RWPE2 (cell line): ENCODE measurements around the gene DBP.

Source experiments
- ATAC-seq: fragments of 200-7000 bp; cut with Tn5 transposase; 3 replicates; pipeline ENCODE4 v1.9.1; 2021; ENCODE audit warnings: low read depth
- DNase-seq: peaks from one replicate; pipeline ENCODE4 v3.0.0-alpha.2; 2020; ENCODE audit warnings: low spot score
- H3K27ac ChIP-seq: fragments of 450-650 bp; 2 replicates; pipeline ENCODE4 v1.5.1; 2017; ENCODE audit warnings: mild to moderate bottlenecking; ENCODE audit not compliant: poor library complexity, severe bottlenecking
- H3K27me3 ChIP-seq: fragments of 250-450 bp; sonication (Bioruptor Pico); 2 replicates; pipeline ENCODE4 v1.5.1; 2021; ENCODE audit warnings: mild to moderate bottlenecking, moderate library complexity; ENCODE audit not compliant: insufficient read depth, poor library complexity, severe bottlenecking
- H3K36me3 ChIP-seq: fragments of 250-450 bp; sonication (Bioruptor Pico); 2 replicates; pipeline ENCODE4 v1.5.1; 2020; ENCODE audit warnings: low read depth, mild to moderate bottlenecking, moderate library complexity
- H3K4me1 ChIP-seq: fragments of 250-450 bp; sonication (Bioruptor Pico); 2 replicates; pipeline ENCODE4 v1.5.1; 2021; ENCODE audit warnings: mild to moderate bottlenecking, moderate library complexity; ENCODE audit not compliant: insufficient read depth, poor library complexity, severe bottlenecking
- H3K4me3 ChIP-seq: fragments of 250-450 bp; sonication (Bioruptor Pico); 2 replicates; pipeline ENCODE4 v1.5.1; 2021; ENCODE audit warnings: mild to moderate bottlenecking, moderate library complexity; ENCODE audit not compliant: severe bottlenecking
- H3K9me3 ChIP-seq: fragments of 250-450 bp; sonication (Bioruptor Pico); 2 replicates; pipeline ENCODE4 v1.5.1; 2021; ENCODE audit warnings: mild to moderate bottlenecking, moderate library complexity; ENCODE audit not compliant: severe bottlenecking
- TF ChIP-seq, protein P1 (sequence below): fragments of 450-650 bp; IDR thresholded peaks from one replicate; pipeline ENCODE4 v1.5.1; 2017; ENCODE audit warnings: mild to moderate bottlenecking, moderate library complexity; ENCODE audit not compliant: poor library complexity, severe bottlenecking

DBP gene

DNA sequence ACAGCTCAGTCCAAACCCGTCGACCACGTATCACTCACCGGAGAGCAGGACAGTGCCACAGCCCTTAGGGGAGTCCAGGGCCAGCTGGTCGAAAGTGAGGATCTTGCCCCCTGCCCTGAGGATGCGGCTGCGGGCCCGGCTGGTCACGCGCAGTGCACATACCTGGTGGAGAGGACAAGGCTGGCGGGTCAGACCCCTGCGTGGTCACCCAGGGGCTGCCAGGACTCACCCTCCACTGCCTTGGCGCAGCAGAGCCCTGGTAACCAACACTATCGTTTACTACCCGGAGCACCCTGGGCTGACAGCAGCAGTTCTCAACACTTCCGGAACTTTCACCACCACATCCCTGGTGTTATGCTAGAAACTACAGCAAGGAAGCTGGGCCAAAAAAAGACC lies 21.1 kb downstream of the DBP start:
- Histone ChIP-seq H3K4me3 (no peak overlapping the region), H3K4me1 (peaks cover 25% of the 10 kb centered on the region), H3K9me3 (no peaks in the 10 kb centered on the region), H3K36me3 (peaks cover 36% of the 10 kb centered on the region), H3K27me3 (no peaks in the 10 kb centered on the region), H3K27ac (peak overlapping the region; percentile 78)
- DNase-seq (no peak), ATAC-seq (no peak)
- TF ChIP-seq, protein P1, sequence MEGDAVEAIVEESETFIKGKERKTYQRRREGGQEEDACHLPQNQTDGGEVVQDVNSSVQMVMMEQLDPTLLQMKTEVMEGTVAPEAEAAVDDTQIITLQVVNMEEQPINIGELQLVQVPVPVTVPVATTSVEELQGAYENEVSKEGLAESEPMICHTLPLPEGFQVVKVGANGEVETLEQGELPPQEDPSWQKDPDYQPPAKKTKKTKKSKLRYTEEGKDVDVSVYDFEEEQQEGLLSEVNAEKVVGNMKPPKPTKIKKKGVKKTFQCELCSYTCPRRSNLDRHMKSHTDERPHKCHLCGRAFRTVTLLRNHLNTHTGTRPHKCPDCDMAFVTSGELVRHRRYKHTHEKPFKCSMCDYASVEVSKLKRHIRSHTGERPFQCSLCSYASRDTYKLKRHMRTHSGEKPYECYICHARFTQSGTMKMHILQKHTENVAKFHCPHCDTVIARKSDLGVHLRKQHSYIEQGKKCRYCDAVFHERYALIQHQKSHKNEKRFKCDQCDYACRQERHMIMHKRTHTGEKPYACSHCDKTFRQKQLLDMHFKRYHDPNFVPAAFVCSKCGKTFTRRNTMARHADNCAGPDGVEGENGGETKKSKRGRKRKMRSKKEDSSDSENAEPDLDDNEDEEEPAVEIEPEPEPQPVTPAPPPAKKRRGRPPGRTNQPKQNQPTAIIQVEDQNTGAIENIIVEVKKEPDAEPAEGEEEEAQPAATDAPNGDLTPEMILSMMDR, result no peak

DNA sequence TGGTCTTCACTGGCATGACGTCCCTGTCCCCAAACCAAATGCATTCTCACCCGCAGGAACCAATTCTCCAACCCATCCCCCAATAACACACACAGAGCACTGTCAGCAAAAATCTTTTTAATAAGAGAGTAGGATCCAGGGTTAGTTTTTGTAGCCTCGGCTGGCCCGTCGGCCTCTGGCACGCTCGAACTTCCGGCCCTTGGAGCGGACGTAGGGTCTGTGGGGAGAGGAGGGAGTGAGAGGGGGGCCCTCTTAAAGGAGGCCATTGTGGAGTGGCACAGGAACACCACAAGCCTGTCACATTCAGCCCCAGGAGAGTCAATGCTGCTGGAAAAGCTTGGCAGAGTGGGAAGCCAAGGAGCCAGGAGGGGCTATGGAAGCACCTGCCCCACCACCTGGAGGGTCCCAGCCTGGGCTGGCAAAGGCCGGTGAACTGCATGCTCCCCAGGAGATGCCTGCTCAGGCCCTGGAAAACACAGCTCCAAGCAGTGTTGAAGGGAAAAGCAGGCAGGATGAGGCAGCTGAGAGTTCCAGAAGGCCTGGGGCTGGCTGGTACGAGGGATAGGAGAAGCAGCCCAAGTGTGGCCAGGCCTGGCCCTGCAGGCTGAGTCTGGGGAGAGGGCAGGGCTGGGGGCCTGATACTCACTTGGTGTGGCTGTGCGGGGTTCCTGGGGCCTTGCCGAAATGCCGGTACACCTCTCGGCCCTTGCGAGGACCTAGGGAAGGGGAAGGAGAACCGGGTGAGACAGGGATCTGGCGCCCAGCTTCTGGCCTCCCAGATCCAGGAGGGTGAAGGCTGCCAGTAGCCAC lies 21.7 kb downstream of the DBP start:
- H3K4me3 ChIP-seq, result no peak overlapping the region
- H3K27ac ChIP-seq, result peak overlapping the region; percentile 78
- TF ChIP-seq, protein P1, result peak; percentile 1
- DNase-seq (no peak), ATAC-seq (no peak)
- H3K4me1 ChIP-seq, result peaks cover 25% of the 10 kb centered on the region
- H3K9me3 ChIP-seq, result no peaks in the 10 kb centered on the region
- no peaks in the 10 kb centered on the region for H3K27me3 ChIP-seq
- peaks cover 36% of the 10 kb centered on the region for H3K36me3 ChIP-seq

DNA sequence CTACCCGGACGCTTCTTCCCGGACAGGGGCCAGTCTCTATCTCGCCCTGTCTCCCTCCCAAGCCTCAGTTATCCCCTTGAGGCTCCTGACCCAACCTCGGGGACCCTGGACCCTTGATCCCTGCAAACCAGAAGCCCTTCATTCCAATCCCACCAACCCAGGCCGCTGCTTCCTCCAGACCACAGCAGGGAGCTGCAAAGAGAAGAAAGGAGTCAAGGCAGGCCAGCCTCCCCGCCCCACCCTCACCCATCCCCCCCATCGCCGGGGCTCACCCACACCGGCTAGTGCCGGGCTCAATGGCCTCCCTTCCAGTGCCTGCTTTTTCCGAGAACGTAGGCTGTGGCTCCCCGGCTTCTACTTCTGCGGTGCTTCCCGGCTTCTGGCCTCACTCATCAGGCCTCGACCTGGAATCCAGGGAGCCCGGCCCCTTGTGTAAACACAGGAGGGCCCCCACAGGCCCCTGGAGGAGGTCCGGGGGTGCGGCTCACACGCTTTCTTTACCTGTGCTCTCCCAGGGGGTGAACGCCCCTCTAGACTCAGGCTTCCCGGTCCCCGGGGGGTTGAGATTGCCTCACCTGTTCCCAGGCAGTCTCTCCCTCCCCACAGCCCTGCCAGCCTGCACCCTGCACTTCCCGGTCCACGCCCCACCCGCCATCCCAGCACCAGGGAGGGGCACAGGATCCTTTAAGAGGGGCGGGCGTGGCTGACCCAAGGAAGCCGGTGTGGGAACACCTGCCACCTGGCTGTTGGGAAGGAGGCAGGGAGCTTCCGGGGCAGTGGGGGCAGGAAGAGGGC lies 22.5 kb downstream of the DBP start, which contains the start of gene FAM83E:
Gene FAM83E (minus strand): TSS at position 641 of the 795 bp plus-strand sequence. CDS start 1,704 bp downstream, outside the sequence.
- no peaks in the 10 kb centered on the region for H3K9me3 ChIP-seq
- peak within 1 kb of the TSS; percentile 78 for H3K27ac ChIP-seq
- peaks cover 36% of the 10 kb centered on the region for H3K36me3 ChIP-seq
- peaks cover 25% of the 10 kb centered on the region for H3K4me1 ChIP-seq
- ATAC-seq (peak; percentile 54), DNase-seq (peak; percentile 90)
- TF ChIP-seq, protein P1, result peak; percentile 8
- H3K27me3 ChIP-seq, result no peaks in the 10 kb centered on the region
- H3K4me3 ChIP-seq, result peak within 1 kb of the TSS; percentile 13

DNA sequence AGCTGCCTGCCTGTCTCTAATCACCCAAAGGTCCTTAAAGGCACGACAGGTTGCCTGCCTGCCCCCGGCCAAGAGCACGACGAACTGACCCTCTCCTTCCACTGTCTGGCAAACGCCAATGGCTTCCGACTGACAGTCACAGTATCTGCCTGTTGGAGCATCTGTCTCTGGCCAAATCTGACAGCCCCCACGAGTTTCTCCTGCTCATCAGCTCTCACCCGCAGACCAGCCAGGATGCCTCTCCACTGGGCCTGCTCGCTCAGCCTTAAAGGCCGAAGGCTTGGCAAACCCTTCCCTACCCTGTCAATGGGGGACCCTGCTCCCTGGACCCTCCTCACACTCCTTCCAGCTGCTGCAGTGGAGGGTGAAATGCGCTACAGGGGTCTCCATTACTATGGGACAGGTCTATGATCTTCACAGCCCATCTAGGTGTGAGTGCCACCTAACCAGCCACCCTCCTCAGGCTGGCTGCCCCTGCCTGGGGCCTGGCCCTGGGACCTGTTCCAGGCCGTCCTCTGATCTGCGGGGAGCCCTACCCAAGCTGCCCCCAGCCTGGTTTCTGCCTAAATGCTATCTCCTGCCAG lies 23.2 kb downstream of the DBP start:
- ATAC-seq (peak; percentile 2; the same call in 2 of the 3 replicates), DNase-seq (no peak)
- H3K4me1 ChIP-seq, result peaks cover 25% of the 10 kb centered on the region
- H3K36me3 ChIP-seq, result peaks cover 36% of the 10 kb centered on the region
- H3K27ac ChIP-seq, result peak overlapping the region; percentile 78
- H3K4me3 ChIP-seq, result peak overlapping the region; percentile 13
- no peaks in the 10 kb centered on the region for H3K9me3 ChIP-seq
- no peaks in the 10 kb centered on the region for H3K27me3 ChIP-seq
- TF ChIP-seq, protein P1, result no peak
